ENCODE results near the gene NIT1.
A peak's percentile ranks its signal among the peaks of the same experiment; 100 is the strongest.

NIT1 gene, protein sequence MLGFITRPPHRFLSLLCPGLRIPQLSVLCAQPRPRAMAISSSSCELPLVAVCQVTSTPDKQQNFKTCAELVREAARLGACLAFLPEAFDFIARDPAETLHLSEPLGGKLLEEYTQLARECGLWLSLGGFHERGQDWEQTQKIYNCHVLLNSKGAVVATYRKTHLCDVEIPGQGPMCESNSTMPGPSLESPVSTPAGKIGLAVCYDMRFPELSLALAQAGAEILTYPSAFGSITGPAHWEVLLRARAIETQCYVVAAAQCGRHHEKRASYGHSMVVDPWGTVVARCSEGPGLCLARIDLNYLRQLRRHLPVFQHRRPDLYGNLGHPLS

DNA sequence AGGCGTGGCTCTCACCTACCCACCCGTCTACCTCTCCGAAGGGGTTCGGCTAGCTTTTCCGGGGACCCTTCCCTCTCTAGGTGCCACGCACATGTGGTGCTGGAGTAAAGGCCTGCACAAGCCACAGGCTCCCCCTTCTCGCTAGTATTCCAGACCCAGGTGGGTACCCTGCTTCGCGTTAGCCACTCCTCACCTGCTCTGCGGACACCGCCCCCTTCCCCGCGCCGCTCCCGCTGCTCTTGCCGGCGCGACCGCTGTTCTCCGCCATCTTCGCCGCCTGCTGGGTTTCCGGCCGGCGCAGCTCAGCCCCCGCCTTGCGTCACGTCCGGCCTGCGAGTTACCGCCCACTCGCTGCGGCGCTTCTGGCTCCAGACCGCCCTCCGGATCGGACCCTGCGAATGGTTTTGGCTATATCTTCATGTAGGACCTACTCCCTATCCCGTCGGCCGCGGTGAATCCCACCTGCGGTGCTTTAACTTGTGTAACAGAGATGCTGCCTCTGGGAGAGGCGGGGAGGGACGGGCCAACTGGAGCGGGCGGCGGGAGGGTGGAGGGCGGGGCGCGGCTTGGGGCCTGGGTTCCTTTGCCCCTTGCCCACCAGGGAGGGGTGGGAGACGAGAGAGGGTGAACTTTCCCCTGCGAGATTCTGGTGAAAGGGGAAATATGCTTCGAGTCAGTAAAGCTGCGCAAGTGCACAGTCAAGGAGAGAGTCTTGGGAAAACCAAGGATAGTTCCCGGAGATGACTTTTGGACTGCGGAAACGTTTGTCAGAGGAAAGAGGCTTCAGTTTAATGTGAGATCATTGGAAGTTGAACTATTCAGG is at the start of gene NIT1, which contains the start of gene PFDN2:
NIT1 (plus strand) TSS at position 347 of the 823 bp plus-strand sequence; CDS start at position 419, 72 bp downstream.
PFDN2 (minus strand) TSS at position 279 of the 823 bp plus-strand sequence; CDS start at position 268, 11 bp downstream.
- peak; percentile 85 for DNase-seq

DNA sequence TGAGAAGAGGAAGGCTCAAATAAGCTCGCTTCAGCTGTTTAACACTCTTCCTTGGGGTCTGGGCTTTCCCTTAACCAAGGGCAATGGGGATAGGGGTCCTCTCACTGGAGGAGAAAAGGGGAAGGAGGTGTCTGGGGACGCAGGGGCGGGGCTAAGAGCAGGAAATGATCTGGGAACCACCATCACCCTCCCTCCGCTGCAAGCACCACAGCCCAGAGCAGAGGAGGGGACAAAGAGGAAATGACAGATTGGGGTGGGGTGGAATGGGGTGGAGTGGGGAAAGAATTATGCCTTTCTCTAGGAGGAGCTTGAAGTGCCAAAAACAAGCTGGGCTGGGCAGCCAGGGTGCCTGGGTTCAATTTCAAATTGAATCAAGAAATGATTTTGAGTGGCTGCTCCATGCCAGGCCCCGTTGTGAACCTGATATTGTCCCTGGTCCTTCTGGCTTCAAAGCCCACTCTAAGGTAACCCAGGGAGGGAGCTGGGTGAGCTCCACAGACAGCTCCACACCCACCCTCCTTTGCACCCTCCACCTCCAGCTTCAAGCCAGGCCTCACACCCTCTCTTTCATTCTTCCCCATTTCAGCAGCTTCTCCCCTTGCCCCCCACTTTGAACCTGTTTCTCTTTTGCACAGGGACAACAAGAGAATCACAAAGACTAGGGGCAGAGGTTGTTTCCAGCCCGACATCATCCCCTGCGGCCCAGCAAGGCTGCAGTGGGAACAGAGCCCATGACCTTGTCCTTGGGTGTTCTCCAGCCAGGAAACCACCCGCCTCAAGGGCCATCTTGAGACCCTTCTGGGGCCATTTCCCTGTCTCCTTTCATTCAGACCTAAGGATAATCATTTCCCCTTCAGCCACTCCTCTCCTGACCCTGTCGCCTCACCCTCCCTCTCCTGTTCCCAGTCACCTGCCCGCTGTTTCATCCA is 49.3 kb upstream of the NIT1 start:
- peak; percentile 69 for DNase-seq

DNA sequence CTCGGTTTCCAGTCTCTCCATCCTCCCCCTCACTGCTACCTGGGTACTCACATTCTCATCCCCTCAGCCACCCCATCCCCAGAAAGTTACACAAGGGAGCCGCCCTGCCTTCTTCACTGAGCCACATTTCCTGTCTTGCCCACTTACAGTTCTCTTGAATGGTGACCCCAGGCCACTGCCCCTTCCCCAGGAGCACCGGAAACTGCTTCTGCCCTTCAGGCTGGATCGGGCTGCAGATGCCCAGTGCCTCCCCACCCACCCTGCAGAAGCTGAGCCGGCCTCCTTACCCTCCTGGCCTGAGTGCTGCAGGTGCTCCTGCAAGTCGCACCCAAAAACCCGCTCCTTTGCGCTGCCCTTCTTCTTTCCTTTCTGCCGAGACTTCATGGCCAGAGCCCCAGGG is 48.7 kb upstream of the NIT1 start:
- DNase-seq = no peak

DNA sequence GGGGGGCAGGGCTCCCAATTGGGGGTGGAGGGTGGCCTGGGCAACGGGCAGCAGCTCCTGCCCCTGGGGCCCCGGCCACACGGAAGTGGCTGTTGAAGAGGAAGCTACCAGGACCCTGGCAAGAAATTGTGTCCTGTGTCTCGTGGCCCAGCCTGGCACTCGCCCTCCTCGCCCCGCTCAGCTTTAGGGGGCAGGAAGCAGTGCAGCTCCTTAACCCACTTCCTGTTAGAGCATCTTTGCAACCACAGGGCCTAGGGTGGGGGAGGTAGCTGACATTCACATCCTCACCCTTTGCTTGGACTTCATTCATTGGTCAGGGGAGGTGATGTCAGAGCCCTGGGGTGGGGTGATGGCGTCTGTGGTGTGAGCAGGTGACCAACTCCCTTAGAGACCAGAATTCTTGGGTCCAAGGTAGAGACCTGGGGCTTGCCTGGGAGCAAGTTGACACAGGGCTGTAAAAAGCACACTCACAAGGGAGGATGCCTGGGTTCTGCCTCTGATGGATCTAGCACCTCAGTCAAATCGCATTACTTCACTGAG is 48.1 kb upstream of the NIT1 start, which contains the start of gene ARHGAP30:
ARHGAP30 (minus strand) TSS at position 161 of the 540 bp plus-strand sequence. CDS start 267 bp downstream, outside the sequence.
- peak; percentile 62 for DNase-seq

DNA sequence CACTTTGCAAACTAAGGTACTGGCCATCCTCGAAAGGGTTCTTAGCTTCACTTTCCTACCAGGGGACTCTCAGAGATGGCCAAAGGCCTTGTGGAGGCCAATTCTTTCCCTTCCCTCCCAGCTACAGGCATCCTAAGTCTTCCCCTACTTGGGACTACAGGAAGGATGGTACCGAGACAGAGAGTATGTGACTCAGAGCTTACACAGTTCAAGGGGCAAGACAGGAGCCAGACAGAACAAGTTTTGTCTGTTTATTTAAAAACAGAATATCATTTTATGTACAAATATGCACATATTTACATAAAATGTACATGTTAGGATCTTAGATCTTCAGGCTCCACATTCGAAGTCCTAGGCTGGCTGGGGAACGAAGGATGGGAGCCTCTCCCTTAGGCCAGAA is 47.1 kb upstream of the NIT1 start:
- no peak for DNase-seq

DNA sequence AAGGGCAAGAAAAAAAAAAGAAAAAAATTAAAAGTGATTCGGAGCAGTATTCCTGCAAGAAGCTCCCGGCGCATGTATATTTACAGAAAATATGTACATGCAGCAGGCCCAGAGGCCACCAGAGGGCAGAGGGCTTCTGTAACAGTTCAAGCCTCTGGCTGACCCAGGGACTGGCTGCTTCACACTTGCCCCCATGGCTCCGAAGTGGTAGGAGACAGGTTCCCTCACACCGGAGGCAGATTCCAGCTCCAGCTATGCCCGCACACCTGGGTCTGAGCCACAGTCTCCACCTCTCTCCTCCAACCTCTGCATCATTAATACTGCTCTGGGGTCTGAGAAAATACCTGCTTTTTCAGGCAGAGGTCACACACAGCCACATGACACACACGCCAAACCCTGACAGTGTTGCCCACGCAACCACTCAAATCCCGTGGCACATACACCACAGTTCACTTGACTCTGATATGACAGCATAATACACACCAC is 46.0 kb upstream of the NIT1 start:
- DNase-seq = peak; percentile 31

DNA sequence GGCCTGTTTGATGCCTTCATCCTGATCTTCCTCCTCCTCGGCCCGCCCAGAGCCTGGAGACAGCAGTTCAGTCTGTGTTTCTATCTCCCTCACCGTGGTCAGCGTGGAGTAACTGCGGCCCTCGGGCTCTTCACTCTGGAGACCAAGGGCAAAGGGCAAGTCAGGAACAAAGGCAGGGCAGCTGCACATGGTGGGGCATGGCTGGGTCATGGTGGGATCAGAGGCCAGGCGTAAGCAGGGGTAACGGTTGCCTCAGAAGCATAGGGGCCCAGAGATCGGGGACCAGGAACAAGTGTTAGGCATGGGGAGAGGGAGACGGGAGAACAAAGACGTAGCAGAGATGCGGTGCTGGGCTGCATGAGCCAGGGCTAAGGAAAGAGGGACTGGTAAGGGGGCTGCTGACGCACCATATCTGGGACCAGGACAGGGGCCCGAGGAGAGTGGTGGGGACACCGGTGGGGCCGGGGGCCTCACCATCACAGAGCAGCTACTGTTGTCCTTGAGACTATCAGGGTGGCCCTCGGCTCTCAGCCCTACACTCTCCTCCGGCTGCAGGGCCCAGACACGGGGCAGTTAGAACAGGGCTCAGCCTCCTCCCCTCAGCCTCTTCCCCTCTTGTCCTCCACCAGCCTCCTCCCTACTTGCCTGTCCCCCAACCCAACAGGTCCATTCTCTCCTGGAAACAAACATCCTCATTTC is 45.0 kb upstream of the NIT1 start:
- no peak for DNase-seq

DNA sequence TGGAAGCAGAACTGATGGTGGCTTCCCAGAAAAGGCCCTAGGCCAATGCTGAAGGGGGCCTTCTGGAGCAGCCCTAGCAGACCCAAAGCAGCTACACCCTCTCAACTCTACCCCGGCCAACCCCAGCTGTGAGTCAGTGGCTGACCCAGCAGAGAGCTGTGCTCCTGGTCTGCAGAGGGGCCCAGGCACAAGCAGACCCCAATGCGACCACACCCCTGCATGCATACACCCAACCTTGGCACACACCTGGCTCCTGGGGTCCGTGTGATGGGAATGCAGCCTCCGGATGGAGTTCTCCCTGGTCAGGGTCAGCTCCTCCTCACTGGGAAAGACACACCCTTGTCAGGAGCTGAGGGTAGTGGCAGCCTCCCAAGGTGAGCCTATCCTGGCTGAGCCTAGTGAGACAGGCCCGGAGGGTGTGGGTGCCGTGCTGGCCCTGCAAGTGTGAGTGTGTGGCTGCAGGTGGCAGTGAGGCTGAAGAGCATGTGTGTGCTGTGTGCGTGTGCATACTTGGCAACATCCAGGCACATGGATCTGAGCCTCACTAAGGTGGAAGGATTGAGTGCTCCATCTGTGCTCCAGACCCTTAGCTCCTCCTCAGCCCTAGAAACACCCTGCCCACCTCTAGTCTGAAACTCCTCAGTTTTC is 44.3 kb upstream of the NIT1 start:
- DNase-seq = no peak

DNA sequence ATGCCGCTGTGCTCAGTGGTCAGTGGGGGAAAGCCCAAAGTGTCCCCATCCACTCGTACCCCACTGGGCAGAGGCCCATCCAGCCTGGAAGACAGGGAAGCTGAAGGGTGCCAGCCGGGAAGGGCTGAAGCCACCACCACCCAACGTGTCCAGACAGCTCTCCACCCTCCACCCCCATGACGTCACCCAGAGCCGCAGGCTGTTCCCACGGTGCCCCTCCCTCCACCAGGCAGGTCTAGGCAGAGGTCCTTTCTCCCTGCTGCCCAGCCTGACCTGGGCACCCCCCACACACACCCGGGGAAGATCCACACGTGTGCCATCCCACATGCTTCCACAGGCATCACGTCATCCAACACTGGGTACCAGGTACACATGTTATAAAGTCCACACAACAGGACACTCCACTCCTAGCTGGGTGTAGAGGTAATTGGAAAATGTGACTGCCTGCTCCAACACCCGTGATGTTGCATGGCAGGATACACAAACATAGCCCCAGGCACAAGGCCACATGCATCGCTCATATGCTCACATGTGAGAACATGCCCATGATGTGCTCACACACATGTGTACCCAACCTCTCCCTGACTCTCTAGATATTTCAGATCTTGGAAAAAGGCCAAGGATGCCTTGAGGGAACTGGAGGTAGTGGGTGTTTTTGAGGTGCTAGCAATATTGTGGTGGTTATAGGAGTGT is 43.1 kb upstream of the NIT1 start:
- no peak for DNase-seq

DNA sequence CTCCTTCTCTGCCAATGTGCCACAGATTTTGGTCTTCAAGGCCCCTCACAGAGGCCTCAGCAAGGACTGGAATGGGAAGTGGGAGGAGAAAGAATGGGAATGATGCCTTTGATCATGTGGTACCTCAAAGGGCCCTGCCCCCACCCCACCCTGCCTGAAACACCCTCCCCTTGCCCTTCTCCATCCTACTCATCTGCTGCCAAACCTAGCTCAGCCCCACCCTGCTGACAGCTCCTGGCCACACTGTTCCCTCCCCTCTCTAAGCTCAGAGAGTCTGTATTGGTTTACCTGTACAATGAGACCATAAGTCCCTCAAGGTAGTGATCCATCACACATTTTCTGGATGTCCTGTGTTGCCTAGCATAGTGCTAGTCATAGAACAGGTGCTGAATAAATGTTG is 41.5 kb upstream of the NIT1 start:
- DNase-seq = no peak

DNA sequence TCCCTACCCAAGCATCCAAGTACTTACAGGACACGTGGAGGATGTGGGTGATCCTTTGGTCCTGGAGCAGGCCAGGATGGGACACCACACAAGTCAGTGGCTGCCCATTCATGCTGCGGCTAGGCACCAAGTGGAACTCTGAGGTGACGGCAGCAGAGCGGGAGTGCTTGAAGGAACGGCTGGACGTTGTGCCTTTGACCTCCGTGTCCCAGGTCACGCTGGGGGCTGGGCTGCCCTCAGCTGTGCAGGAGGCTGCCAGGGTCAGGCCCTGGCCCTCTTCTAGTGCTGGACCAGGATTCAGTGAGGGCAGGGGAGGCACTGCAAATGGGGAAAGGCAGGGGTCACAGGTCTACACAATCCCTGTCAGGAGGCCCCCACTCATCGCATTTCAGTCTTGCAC is 40.5 kb upstream of the NIT1 start:
- DNase-seq = no peak

DNA sequence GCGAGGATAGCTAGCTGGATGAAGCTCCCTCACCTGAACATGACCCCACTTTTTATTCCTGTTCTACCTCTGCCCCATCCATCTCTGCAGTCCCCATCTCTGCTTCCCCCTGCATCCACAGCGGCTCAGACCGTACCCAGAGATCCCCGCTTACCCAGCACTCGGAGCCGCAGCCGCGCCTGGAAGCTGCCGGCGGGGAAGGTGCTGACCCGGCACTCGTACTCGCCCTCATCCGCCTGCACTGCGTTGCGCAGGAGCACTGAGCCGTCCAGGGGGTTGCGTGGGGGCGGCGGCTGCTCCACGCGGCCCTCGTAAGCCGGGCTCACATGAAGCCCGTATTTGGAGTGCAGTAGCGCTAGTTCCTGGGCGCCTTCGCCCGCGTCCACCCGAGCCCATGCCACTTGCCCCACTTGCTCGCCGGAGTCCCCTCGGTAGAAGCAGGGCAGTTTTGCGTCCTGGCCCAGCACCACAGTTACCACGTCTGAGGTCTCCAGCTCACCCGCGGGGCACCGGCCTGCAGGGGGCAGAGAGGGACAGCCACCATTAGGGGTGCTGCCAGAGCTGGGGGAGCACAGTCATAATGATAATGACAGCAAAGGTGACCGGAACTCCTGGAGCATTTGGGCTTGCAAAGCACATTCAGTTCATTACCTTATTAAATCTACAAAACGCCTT is 38.3 kb upstream of the NIT1 start:
- no peak for DNase-seq

DNA sequence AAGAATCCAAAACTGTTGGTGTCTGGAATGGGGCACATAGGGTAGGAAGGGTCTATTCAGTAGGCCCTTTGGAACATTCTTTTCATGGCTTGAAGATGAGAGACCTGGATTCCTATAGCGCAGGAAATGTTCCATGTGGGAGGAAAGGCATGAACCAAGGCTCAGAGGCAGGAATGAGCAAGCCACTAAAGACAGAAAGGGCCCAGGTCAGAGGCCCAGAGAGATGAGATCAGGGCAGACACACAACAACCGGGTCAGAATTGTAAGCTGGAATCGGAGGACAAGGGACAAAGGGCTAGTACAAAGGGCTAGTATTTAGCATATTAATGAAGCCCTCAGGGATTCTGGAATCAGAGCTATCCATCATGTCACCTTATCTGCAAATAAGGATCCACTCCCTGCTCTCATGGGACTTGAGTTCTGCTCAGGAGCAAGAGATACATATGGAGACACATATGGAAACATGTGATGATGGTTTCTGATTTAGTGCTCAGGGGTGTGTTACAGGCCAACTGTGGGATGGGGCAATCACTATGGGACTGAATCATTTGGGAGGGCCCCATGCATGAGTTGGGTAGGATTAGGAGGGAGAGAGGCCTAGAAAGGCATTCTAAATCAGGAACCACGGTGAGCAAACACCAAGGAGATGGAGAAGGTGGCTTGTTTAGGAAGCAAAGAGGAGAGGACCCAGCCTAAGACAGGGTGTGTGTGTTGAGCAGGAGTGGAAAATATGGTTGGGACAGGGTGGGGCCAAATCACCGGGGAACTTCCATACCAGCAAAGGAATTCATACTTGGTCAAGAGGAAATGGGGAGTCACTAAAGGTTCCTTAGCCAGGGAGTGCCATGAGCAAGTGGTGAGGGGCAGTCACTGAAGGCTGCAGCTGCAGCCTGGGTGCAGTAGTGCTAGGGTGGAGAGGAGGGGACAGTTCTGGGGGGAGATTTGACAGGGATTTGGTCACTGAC is 37.2 kb upstream of the NIT1 start:
- no peak for DNase-seq

DNA sequence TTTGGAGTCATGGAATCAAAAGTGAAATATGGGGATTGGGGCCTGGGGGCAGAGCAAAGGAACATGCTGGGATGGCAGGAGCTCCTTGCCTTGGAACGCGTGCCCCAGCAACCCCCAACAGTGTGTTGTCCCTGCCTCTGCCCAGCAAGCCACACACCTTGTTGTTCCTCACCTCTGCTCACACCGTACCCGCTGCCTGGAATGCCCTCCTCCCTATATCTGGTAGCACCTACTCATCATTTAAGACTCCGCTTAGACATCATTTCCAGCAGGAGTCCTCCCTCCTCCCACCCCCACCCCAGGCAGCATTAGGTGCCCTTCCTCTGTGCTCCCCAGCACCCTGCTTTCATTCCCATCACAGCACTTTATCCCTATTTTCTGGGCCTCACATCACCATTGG is 36.4 kb upstream of the NIT1 start:
- DNase-seq = no peak

DNA sequence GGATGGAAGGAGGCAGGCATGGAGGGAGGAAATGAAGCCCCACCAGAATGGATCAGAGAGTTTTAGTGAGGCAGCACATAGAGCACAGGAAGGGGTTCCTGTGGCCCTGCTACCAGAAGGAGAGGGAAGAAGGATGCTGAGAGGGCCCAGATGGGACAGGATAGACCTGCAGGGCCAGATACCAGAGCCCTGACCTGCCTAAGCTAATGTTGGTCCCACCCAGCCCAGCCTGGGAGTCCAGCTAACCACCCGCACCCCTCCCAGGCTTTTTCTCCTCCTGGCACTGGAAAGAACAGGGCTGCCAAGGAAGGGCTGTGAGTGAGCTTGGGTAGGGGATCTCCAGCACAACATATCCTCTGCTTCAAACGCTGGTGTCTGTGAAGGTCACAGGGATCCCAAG is 35.4 kb upstream of the NIT1 start:
- no peak for DNase-seq

DNA sequence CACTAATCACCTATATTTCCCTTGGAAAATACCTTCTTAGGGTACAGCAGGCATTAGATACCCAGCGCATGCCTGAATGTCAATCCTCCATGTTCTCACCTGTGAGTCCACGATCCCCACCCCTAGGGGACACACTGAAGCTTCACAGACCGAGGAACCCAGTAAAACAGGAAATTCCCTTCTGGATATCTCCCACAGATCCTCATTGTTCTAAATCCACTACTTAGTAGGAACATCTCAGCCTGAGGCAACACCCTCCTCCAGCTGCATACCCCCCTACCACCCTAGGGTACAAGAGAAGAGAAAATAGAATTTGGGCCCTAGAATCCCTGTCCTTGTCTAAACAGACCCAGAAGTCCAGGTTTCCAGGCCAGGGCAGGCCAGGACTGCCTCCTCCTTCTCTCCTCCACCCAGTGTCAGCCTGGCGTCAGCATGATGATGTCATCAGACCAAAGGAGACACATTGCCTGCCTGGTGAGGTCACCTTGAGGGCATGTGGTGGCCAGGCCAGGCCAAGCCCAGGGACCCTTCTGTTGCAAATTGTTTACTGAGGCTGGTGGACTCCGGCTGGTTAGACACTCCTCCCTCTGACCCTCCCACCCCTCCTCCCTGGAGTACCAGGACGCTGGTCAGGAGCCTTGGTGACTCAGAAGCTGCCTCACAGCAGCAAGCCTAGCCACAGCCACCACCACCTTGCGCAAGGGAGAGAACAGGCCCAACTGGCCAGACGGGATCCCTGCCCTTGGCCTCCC is 34.7 kb upstream of the NIT1 start:
- DNase-seq = no peak

DNA sequence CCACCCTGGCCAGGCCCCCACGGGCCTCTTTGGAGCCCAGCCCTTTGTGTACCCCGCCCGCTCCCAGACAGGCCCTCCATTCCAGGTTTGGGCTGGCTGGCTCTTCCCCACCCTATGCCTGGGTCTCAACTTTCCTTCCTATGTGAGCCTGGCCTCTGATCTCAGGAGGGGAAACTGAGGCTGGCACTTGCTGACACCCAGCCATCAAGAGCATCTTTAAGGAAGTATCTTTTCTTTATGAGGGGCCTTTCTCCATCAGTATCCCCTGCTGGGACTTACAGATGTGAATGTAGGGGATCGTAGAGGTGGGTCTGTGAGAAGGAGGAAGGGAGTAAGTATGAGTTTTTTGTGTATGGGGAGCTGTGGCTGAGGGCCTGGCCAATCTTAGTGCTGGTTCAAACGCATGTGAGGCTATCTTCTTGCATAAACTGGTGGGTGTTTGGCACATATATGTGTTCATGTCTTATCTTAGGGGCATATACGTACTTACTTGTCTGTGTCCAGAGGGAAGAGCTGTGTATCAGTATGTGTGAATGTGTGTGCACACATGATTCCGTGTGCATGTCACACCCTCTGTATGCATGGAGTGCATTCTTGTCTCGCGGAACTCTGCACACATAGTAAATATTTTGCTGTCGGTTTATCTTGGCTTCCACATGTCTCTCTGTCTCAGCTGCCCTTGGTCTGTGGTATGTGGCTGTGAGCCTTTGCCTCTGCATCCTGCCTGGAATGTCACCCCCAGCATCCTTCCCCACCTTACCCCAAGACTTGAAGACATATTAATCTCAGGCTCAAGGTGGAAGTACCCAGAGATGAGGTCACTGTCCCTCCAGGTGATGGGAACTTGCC is 33.9 kb upstream of the NIT1 start:
- DNase-seq = no peak
